GM12865 (cell line): Measurements from ENCODE around the gene TBC1D3I.

ENCODE experiments used
- DNase-seq: peaks from one replicate; pipeline ENCODE4 v3.0.0; 2010; ENCODE audit warnings: low read depth
- H3K4me3 ChIP-seq: 2 replicates; pipeline ENCODE4 v1.5.1; 2011; ENCODE audit warnings: mild to moderate bottlenecking, low read depth, low read length, control low read depth
- CTCF ChIP-seq: IDR thresholded peaks from 2 replicates; pipeline ENCODE4 v1.5.1; 2011; ENCODE audit warnings: low read length, control low read depth, low read depth, inconsistent platforms; ENCODE audit not compliant: insufficient read depth; ENCODE audit errors: missing control alignments

Gene TBC1D3I

GRCh38 chr17:36205637-36206485, 58.5 kb downstream of the TBC1D3I start:
- peak; percentile 83 for DNase-seq
- TF ChIP-seq CTCF = no peak
- no peak overlapping the region for H3K4me3 ChIP-seq

- DNase-seq = no peak
- TF ChIP-seq CTCF = no peak
- no peak overlapping the region for H3K4me3 ChIP-seq
Measured at GRCh38 chr17:36204724-36205500, 59.5 kb downstream of the TBC1D3I start.
